Activated T-helper 2 cell treated with anti-CD3 and anti-CD28 coated beads, Interferon-gamma antibody, Interleukin-2, Interleukin-4, amounts not matched to agents 10 μg/mL and 5 μg/mL and 100 μg/mL, durations not matched to agents 14 hours and 24 hours and 36 hours (primary cell): ENCODE data around the gene SPOUT1. TPM values are rescaled to one million over a fixed set of nuclear protein-coding genes. Genes with fewer than 3 reads are reported as not detected.
"Not testable (repeated sequence)": the region's sequence is repeated elsewhere in the genome, so short reads cannot be mapped to it uniquely, and the experiment has no call there.

Source experiments
- DNase-seq: peaks from one replicate; pipeline ENCODE4 v3.0.0; 2021; ENCODE audit warnings: low spot score
- H3K27ac Mint-ChIP-seq: one replicate; pipeline ENCODE4 v1.8.0; 2021; ENCODE audit warnings: mixed read lengths
- H3K27me3 Mint-ChIP-seq: one replicate; pipeline ENCODE4 v1.8.0; 2021; ENCODE audit warnings: low read depth, mixed read lengths
- H3K36me3 Mint-ChIP-seq: one replicate; pipeline ENCODE4 v1.8.0; 2021; ENCODE audit warnings: low read depth, mixed read lengths
- H3K4me1 Mint-ChIP-seq: one replicate; pipeline ENCODE4 v1.8.0; 2021; ENCODE audit warnings: low read depth, mixed read lengths
- H3K4me3 Mint-ChIP-seq: one replicate; pipeline ENCODE4 v1.8.0; 2021; ENCODE audit warnings: low read depth, mild to moderate bottlenecking, moderate library complexity, mixed read lengths
- H3K9me3 Mint-ChIP-seq: one replicate; pipeline ENCODE4 v1.8.0; 2021; ENCODE audit warnings: mixed read lengths
- intact Hi-C: fragments of 100-400 bp; cut with micrococcal nuclease; formaldehyde crosslinking; loops from one replicate; pipeline ENCODE4 v1.15.1; 2023
- total RNA-seq: library from RNA; stranded (reverse); gene quantifications from 2 replicates; pipeline ENCODE4 v1.2.3, GENCODE V29; 2022

SPOUT1 gene
- total RNA-seq: 126 and 127 TPM in 2 replicates

DNA sequence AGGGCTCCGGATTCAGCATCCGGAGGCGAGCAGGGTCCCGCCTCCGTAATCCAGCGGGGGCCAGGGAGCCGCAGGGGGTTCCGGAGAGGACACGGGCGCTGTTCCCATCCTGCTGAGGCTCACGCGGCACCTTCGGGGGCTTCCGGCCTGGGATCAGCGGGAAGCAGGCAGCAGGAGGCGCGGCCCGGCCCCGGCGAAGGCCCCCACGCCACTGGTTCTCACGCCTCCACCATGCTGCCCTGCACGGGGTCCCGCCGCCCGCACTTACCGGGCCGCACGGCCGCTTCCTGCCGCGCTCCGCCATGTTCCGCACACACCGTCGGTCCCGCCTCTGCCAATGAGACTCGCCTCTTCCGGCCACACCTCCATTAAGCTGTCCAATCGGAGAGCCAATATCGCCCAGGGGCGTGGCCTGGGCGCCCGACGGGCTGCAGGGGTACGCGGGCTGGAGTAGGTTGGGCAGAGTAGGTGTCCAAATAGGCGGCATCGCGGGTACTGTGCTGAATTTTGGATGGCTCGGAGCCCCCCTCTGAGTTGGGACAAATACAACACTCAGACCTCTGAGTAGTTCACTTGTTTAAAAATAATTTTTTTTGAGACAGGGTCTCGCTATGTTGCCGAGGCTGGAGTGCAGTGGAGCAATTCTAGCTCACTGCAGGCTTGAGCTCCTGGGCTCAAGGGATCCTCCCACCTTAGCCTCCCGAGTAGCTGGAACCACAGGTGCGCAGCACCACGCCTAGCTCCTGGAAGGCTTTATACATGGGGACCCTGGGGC is at the start of gene SPOUT1:
Gene SPOUT1 (minus strand): TSS at position 318 of the 775 bp plus-strand sequence. CDS start 14 bp downstream, at position 304.
- intact Hi-C loops: loop anchor here (5.0 kb wide), 1 partner anchor 57 kb away; the partner anchor contains the start of gene ZER1
- peak; percentile 93 for DNase-seq
- Mint-ChIP-seq H3K27ac (peak within 1 kb of the TSS; percentile 89), H3K4me3 (peak within 1 kb of the TSS; percentile 98), H3K36me3 (peaks cover 49% of the 10 kb centered on the region), H3K9me3 (no peaks in the 10 kb centered on the region), H3K27me3 (no peaks in the 10 kb centered on the region), H3K4me1 (peaks cover 16% of the 10 kb centered on the region)

- Mint-ChIP-seq H3K4me3 (no peak overlapping the region), H3K9me3 (no peaks in the 10 kb centered on the region), H3K4me1 (peaks cover 11% of the 10 kb centered on the region), H3K27ac (no peak overlapping the region), H3K36me3 (peaks cover under 1% of the 10 kb centered on the region), H3K27me3 (no peaks in the 10 kb centered on the region)
- no peak for DNase-seq
- intact Hi-C loops: loop anchor here (1.0 to 2.0 kb wide), 2 partner anchors 15 to 41 kb away; no protein-coding TSS in a partner anchor
These were observed 48.3 kb upstream of the SPOUT1 start for GRCh38 chr9:128877852-128878251.

DNA sequence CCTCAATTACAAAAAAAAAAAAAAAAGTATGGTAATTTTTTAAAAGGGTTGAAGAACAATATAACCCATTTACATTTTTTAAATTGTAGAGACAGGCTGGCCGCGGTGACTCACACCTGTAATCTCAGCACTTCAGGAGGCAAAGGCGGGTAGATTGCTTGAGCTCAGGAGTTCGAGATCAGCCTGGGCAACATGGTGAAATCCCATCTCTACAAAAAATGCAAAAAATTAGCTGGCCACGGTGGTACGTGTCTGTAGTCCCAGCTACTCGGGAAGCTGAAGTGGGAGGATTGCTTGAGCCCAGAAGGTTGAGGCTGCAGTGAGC is 41.3 kb upstream of the SPOUT1 start:
- H3K27ac Mint-ChIP-seq, H3K9me3 Mint-ChIP-seq, H3K36me3 Mint-ChIP-seq, H3K4me3 Mint-ChIP-seq, DNase-seq, H3K27me3 Mint-ChIP-seq, H3K4me1 Mint-ChIP-seq, intact Hi-C loops: not testable (repeated sequence)

DNA sequence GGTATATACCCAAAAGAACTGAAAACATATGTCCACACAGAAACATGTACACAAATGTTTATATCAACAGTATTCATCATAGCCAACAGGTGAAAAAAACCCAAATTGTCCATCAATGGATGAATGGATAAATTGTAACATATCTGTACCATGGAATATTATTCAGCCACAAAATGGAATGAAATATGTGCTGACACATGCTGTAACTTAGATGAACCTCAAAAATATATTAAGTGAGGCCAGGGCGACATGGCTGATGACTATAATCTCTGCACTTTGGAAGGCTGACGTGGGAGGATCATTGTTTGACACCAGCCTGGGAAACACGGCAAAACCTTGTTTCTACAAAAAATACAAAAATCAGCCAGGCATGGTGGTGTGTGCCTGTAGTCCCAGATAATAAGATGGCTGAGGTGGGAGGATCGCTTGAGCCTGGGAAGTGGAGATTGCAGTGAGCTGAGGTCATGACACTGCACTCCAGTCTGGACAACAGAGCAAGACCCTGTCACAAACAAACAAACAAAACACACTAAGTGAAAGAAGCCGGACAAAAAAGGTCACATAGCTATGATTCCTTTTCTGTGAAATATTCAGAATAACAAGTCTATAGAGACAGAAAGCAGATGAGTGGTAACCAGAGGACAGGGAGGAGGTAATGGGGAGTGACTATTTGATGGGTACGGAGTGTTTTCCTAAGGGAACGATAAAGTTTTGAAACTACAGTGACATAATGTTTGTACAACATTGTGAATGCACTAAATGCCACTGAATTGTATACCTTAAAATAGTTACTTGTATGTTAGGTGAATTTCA is 40.7 kb upstream of the SPOUT1 start:
- no peaks in the 10 kb centered on the region for H3K9me3 Mint-ChIP-seq
- no peak for DNase-seq
- peaks cover 1% of the 10 kb centered on the region for H3K4me1 Mint-ChIP-seq
- H3K27ac Mint-ChIP-seq: no peak overlapping the region
- intact Hi-C loops: no loop called here
- no peaks in the 10 kb centered on the region for H3K27me3 Mint-ChIP-seq
- H3K36me3 Mint-ChIP-seq: peaks cover 7% of the 10 kb centered on the region
- no peak overlapping the region for H3K4me3 Mint-ChIP-seq

GRCh38 chr9:128863647-128864046 is 34.1 kb upstream of the SPOUT1 start:
- Mint-ChIP-seq H3K9me3 (no peaks in the 10 kb centered on the region), H3K4me1 (peaks cover 4% of the 10 kb centered on the region), H3K36me3 (no peaks in the 10 kb centered on the region), H3K27ac (peak overlapping the region; percentile 38), H3K27me3 (no peaks in the 10 kb centered on the region), H3K4me3 (no peak overlapping the region)
- DNase-seq: peak; percentile 77
- intact Hi-C loops: loop anchor here (1.0 to 2.0 kb wide), 2 partner anchors 15 to 65 kb away; no protein-coding TSS in a partner anchor

DNA sequence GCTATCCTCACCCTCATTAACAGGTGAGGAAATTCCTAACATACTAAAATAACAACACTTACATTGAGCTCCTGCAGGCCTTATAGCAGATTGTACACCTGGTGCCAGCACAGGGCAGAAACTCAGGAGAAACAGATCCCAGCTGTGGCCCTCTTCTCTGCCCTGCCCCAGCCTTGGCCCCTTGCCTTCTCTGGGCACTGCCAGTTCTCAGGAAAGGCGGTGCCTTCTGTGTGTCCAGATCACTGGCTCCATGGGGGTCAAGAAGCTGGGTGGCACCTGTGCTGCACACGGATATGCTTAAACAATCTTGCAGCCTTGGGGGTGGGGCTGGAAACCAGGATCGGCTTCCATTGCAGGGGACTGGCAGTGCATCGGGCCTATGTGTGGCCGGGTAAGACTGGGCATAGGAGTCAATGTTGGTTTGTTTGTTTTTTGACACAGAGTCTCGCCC is 32.8 kb upstream of the SPOUT1 start:
- no peaks in the 10 kb centered on the region for H3K9me3 Mint-ChIP-seq
- H3K4me3 Mint-ChIP-seq: no peak overlapping the region
- H3K36me3 Mint-ChIP-seq: no peaks in the 10 kb centered on the region
- intact Hi-C loops: loop anchor here (2.0 kb wide), 1 partner anchor 16 kb away; no protein-coding TSS in a partner anchor
- DNase-seq: no peak
- H3K4me1 Mint-ChIP-seq: peaks cover 4% of the 10 kb centered on the region
- H3K27ac Mint-ChIP-seq: no peak overlapping the region
- H3K27me3 Mint-ChIP-seq: no peaks in the 10 kb centered on the region

- intact Hi-C loops: no loop called here
- Mint-ChIP-seq H3K27me3 (no peaks in the 10 kb centered on the region), H3K4me3 (no peak overlapping the region), H3K9me3 (no peaks in the 10 kb centered on the region), H3K27ac (no peak overlapping the region), H3K36me3 (no peaks in the 10 kb centered on the region), H3K4me1 (peaks cover 4% of the 10 kb centered on the region)
- DNase-seq: no peak
These were observed 31.9 kb upstream of the SPOUT1 start for GRCh38 chr9:128861501-128861900.

- no peak for DNase-seq
- H3K27ac Mint-ChIP-seq: no peak overlapping the region
- no peak overlapping the region for H3K4me3 Mint-ChIP-seq
- H3K27me3 Mint-ChIP-seq: no peaks in the 10 kb centered on the region
- no peaks in the 10 kb centered on the region for H3K36me3 Mint-ChIP-seq
- intact Hi-C loops: no loop called here
- H3K4me1 Mint-ChIP-seq: peaks cover 4% of the 10 kb centered on the region
- H3K9me3 Mint-ChIP-seq: no peaks in the 10 kb centered on the region
These were observed 31.3 kb upstream of the SPOUT1 start for GRCh38 chr9:128860937-128861336.

GRCh38 chr9:128858476-128858875 is 28.9 kb upstream of the SPOUT1 start:
- H3K27ac Mint-ChIP-seq, DNase-seq, H3K36me3 Mint-ChIP-seq, intact Hi-C loops, H3K9me3 Mint-ChIP-seq, H3K4me3 Mint-ChIP-seq, H3K27me3 Mint-ChIP-seq, H3K4me1 Mint-ChIP-seq: not testable (repeated sequence)

- H3K36me3 Mint-ChIP-seq: peaks cover 17% of the 10 kb centered on the region
- intact Hi-C loops, DNase-seq, H3K27ac Mint-ChIP-seq, H3K4me3 Mint-ChIP-seq, H3K4me1 Mint-ChIP-seq, H3K27me3 Mint-ChIP-seq: not testable (repeated sequence)
- peaks cover 16% of the 10 kb centered on the region for H3K9me3 Mint-ChIP-seq
These were observed 24.9 kb upstream of the SPOUT1 start for GRCh38 chr9:128854454-128854853.

GRCh38 chr9:128852646-128853045 is 23.1 kb upstream of the SPOUT1 start:
- H3K4me1 Mint-ChIP-seq, intact Hi-C loops: not testable (repeated sequence)

DNA sequence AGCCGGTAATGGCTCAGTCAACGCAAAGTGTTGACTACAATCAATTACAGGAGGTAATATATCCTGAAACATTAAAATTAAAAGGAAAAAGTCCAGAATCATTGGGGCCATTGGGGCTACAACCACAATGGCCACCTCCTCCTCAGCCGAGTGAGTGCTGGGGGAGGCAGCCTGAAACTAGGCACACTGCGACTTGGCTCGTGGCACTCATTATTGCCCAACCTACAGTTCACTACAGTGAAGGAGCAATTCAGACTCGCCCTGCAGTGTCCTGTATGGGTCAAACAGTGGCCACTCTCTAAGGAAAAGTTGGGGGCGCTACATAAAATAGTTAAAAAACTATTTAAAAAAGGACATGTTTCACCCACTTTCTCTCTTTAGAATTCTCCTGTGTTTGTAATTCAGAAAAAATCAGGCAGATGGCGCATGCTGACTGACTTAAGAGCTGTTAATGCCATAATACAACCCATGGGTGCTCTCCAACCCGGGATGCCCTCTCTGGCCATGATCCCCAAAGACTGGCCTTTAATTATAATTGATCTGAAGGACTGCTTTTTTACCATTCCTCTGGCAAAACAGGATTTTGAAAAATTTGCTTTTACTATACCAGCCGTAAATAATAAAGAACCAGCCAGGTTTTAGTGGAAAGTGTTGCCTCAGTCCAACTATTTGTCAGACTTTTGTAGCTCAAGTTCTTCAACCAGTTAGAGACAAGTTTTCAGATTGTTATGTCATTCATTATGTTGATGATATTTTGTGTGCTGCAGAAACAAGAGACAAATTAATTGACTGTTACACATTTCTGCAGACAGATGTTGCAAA is 22.4 kb upstream of the SPOUT1 start:
- Mint-ChIP-seq H3K36me3 (peaks cover 26% of the 10 kb centered on the region), H3K9me3 (peaks cover 26% of the 10 kb centered on the region)
- intact Hi-C loops, H3K4me3 Mint-ChIP-seq, H3K27ac Mint-ChIP-seq, H3K4me1 Mint-ChIP-seq, DNase-seq, H3K27me3 Mint-ChIP-seq: not testable (repeated sequence)

More at GRCh38 chr9:128852646-128853045, 23.1 kb upstream of the SPOUT1 start:
- not testable (repeated sequence) for DNase-seq, H3K27ac Mint-ChIP-seq, H3K4me3 Mint-ChIP-seq, H3K27me3 Mint-ChIP-seq
- peaks cover 24% of the 10 kb centered on the region for H3K36me3 Mint-ChIP-seq
- H3K9me3 Mint-ChIP-seq: peaks cover 24% of the 10 kb centered on the region
